ENCODE results near the gene CCDC27. TPM values are rescaled to one million over a fixed set of nuclear protein-coding genes. Genes with fewer than 3 reads are reported as not detected.

The CCDC27 gene
- total and polyA plus RNA-seq, 2 of the 13 experiments (the other 11 are each of a cell fraction or from before 2014, with no cell fraction given), result not detected

GRCh38 chr1:3775490-3776230, 23.4 kb downstream of the CCDC27 start (continued):
- TF ChIP-seq ZNF777 (CRISPR knock-in tag; IDR thresholded peaks at IDR 0.05), result no peak; the same call in none of the 2 replicates
- TF ChIP-seq SKIL (CRISPR knock-in tag; IDR thresholded peaks at IDR 0.05; ENCODE audit: borderline replicate concordance), result no peak; the same call in 1 of the 2 replicates
- no peak for TF ChIP-seq PITX1 (CRISPR knock-in tag; IDR thresholded peaks at IDR 0.05)
- TF ChIP-seq, protein P1, sequence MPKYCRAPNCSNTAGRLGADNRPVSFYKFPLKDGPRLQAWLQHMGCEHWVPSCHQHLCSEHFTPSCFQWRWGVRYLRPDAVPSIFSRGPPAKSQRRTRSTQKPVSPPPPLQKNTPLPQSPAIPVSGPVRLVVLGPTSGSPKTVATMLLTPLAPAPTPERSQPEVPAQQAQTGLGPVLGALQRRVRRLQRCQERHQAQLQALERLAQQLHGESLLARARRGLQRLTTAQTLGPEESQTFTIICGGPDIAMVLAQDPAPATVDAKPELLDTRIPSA (CRISPR knock-in tag; IDR thresholded peaks at IDR 0.05; ENCODE audit: borderline replicate concordance), result peak; percentile 95
- peak; percentile 68 for TF ChIP-seq ZNF318 (CRISPR knock-in tag; IDR thresholded peaks at IDR 0.05)
- TF ChIP-seq TAF1 (CRISPR knock-in tag; IDR thresholded peaks at IDR 0.05), result peak; percentile 49; the same call in 1 of the 2 replicates
- no peak for TF ChIP-seq ZNF768 (CRISPR knock-in tag; IDR thresholded peaks at IDR 0.05)
- TF ChIP-seq ZBTB38 (CRISPR knock-in tag; IDR thresholded peaks at IDR 0.05), result peak; percentile 81
- TF ChIP-seq, protein P2, sequence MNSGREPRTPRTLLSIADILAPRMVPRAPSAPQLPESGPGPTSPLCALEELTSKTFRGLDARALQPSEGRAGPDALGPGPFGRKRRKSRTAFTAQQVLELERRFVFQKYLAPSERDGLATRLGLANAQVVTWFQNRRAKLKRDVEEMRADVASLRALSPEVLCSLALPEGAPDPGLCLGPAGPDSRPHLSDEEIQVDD (CRISPR knock-in tag; IDR thresholded peaks at IDR 0.05; ENCODE audit: borderline replicate concordance), result peak; percentile 81; the same call in 1 of the 2 replicates
- TF ChIP-seq IKZF5 (CRISPR knock-in tag; IDR thresholded peaks at IDR 0.05), result 0 out of 2 replicates have a peak, but pooled peaks have one; percentile 53
- TF ChIP-seq GABPB1 (CRISPR knock-in tag; IDR thresholded peaks at IDR 0.05), result peak; percentile 66; the same call in 1 of the 2 replicates
- TF ChIP-seq ZKSCAN5 (CRISPR knock-in tag; IDR thresholded peaks at IDR 0.05), result peak; percentile 80
